GM18868 (cell line): ENCODE data around the gene DLG2.
A peak's percentile ranks its signal among the peaks of the same experiment; 100 is the strongest.

Source experiments
- ATAC-seq: cut with Tn5 transposase; IDR thresholded peaks from one replicate; pipeline ENCODE4 v1.9.1; 2021; ENCODE audit warnings: mild to moderate bottlenecking, moderate library complexity; ENCODE audit not compliant: unreplicated experiment

DLG2 gene

DNA sequence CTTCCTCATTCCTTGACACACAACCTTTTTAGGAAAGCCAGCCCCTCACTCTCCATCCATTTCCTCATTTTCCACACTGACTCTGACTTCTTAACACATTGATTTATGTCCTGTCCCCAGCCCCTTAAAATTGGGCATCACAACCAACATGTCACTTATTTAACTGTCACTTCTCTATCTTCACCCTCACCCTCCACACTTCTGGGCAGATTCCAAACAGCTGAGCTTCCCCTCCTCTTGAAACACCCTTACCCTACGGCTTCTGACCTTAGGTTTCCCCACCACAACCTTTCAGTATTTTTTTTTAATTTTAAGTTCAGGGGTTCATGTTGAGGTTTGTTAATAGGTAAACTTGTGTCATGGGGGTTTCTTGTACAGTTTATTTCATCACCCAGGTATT is 696.3 kb downstream of the DLG2 start:
- no peak for ATAC-seq

- ATAC-seq: no peak
Measured at GRCh38 chr11:84929738-84930137, 697.4 kb downstream of the DLG2 start.

DNA sequence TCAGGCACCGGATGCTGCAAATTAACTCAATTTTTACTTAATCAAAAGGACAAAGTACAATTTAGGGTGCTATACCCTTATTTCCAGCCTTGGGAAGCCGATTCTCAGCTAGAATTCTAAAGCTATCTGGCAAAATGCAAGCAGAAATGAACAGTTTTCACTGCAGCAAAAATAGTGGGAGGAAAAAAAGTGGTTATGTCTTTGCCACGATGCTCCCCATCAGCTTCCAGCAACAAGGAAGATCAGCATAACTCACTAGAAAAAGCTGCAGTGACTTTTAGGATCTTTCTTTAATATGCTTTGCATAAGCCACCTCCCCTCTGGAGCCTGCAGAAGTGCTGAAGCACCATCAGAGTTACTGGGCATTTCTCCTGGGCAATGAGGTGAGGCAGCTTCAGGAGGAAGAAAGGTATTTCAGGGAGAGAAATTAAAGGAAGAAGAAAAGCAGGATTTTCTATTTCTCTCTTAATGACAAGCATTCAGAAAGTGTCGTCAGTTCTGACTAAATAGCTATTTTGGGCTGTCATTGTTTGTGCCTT is 702.9 kb downstream of the DLG2 start:
- ATAC-seq: no peak

GRCh38 chr11:84923489-84923888 is 703.7 kb downstream of the DLG2 start:
- ATAC-seq: no peak

- no peak for ATAC-seq
Measured at GRCh38 chr11:84922836-84923235, 704.3 kb downstream of the DLG2 start.

DNA sequence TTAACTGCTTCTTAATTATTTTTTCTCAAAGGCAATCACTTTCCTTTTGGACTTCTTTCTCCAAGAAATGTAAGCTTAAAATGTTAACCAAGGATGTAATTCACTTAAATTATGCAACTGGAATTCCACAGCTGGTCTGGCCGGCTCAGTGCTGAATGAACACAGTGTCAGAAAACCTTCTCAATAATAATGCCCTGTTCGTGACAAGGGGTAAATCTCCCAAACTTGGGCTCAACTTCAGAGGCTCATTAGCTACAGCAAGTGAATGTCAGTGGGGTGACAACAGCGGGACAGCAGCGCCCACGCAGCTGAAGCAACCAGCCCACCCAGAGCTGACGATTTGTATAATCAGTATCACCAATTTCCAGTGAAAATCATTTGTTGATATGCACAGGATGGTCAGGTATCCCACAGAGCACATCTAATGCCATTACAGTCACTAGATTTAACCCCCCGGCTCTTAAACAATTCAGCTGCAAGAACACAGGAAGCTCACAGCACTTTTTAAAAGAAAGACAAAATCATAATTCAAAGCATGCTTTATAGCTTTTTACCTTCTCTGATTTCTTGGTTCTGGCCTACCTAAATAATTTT is 704.8 kb downstream of the DLG2 start:
- ATAC-seq: no peak

- ATAC-seq: no peak
Measured at GRCh38 chr11:84914511-84914910, 712.6 kb downstream of the DLG2 start.

GRCh38 chr11:84909740-84910139 is 717.4 kb downstream of the DLG2 start:
- ATAC-seq: no peak

DNA sequence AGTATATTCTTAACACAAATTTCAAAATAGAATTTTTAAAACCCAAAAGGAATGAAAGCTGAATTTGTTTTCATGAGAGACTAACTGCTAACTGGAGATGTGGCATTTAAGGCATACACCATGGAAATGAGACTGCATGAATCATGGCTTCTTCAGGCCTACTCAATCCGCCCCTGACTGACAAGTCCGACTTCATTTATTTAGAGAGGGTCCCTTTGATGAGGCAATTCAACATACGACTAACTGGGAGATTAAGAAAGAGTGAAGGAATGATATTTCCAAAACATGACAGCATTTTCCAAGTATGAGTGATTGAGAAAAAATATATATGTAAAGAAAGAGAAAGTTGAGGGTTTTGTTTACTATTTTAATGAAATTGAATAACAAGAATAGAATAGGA is 720.1 kb downstream of the DLG2 start:
- no peak for ATAC-seq

DNA sequence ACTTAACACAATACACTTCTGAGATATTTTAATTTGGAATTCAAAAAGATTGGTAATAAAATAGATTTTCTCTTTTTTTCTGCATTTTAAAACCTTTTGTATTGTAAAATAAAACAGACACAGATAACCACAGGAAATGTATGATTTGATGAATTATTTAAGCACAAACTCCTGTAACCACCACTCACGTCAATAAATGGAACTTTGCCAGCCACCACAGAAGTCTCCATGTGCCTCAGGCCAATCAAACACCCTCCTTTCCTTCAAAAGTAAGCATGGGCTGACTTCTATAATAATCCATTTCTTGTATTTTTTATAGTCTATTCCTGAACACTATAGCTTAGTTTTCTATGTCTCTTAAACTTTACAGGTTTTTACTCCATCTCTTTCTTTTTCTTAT is 721.7 kb downstream of the DLG2 start:
- no peak for ATAC-seq

- ATAC-seq: no peak
Measured at GRCh38 chr11:84902445-84902844, 724.7 kb downstream of the DLG2 start.

DNA sequence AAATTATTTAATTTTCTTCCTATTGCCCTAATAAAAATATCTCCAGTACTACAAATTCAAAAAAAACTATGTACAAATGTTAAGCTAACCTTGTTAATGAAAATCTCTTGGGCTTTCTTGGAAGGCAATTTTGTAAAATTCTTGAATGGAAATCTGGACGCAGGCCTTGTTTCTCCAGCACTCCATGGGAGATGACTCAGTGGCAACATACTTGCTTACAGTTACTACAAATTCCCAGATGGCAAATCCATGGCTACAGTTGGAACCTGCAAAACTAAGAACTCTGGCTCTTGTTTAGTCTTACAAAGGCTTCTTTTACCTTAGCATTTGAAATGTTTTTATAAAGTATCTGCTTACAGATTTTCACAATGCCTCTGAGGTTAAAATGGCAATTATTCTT is 725.2 kb downstream of the DLG2 start:
- ATAC-seq: no peak

DNA sequence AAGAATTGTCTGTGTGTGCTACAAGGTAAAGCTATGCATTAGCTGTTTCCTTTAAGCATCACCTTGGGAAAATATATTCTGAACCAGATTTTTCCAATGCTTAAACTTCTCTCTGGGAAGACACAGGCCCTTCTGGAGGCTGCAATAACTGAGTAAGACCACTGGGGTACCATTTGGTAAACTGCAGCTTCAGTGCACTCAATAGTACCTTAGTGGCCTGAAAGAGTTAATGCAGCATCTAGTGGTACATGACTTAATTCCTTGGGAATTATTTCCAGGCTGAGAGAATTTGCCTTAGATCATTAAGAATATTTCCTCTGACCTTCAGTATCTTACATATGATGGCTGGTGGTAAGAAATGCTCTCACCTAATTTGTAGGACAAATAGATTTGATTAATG is 727.4 kb downstream of the DLG2 start:
- ATAC-seq: peak; percentile 78

GRCh38 chr11:84899134-84899533 is 728.0 kb downstream of the DLG2 start:
- no peak for ATAC-seq

GRCh38 chr11:84894666-84895065 is 732.5 kb downstream of the DLG2 start:
- ATAC-seq: no peak

GRCh38 chr11:84890676-84891075 is 736.5 kb downstream of the DLG2 start:
- ATAC-seq: no peak

GRCh38 chr11:84889556-84889955 is 737.6 kb downstream of the DLG2 start:
- no peak for ATAC-seq

- ATAC-seq: no peak
Measured at GRCh38 chr11:84887055-84887629, 740.0 kb downstream of the DLG2 start.

DNA sequence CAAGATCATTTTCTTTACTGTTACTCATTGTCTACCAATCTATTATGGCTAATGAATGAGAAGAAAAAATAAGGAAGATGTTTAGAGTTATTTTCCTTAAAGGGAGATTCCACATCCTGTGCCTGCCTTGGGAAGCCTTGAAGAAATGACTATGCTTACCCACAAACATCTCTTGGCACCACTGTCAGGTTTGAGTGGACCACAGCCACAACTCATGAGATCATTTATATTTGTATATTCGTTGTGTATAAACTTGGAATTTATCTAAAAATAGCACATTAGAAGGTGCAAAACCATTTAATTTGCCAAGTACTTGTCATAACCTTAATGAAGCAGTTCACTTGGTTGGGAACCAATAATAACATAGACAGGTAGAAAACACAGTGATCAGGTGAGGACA is 740.8 kb downstream of the DLG2 start:
- no peak for ATAC-seq

- ATAC-seq: no peak
Measured at GRCh38 chr11:84884836-84885235, 742.3 kb downstream of the DLG2 start.

DNA sequence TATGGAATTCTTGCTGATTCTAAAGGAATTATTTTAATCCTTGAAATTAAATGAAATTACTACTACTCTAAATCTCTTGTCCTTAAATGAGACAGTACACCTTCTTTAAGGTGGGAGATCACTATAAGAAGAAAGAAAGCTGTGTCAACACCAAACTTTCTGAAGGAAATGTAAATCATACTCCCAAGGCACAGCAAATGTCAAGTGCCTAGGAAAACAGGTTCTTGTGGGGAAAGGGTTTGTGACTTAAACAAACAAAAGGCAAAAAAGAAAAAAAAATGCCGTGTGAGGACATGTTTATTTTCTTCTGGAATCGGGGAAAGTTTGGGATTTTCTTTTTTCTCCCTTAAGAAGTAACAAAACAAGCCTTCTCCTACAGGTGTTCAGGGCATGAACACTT is 745.1 kb downstream of the DLG2 start:
- no peak for ATAC-seq

GRCh38 chr11:84871116-84871515 is 756.0 kb downstream of the DLG2 start:
- ATAC-seq: no peak

DNA sequence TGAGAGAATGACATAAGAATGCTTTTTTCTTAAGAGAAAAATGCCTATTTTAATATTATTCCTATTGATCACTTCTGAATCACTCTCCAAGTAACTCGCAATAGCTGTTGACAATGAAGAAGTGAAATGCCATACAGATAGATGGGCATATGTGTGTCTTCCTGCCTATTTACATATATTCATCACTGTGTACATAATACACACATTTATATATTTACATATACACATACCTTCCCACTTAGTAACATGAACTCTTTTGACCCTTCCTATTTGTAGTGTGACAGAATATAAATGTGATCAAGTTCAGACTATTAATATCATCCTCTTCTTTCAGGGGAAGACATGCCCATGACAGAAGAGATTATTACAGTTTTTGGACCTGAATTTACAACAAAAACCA is 756.7 kb downstream of the DLG2 start:
- ATAC-seq: no peak
